HepG2 (cell line): ENCODE results near the gene TARS3. TPM values are rescaled to one million over a fixed set of nuclear protein-coding genes. Genes with fewer than 3 reads are reported as not detected.
A peak's percentile ranks its signal among the peaks of the same experiment; 100 is the strongest.

ENCODE experiments used
- AHDC1 ChIP-seq: sonication (generic); formaldehyde crosslinking; IDR thresholded peaks from 2 replicates; pipeline ENCODE4 v1.5.1; 2020; ENCODE audit warnings: mild to moderate bottlenecking, missing genetic modification reagents, borderline replicate concordance
- BCL3 ChIP-seq: sonication (generic); formaldehyde crosslinking; IDR thresholded peaks from 2 replicates; pipeline ENCODE4 v1.5.1; 2020; ENCODE audit warnings: mild to moderate bottlenecking, missing genetic modification reagents, moderate library complexity
- FOXA3 ChIP-seq: IDR thresholded peaks from 2 replicates; pipeline ENCODE4 v1.6.1; 2016; ENCODE audit warnings: missing genetic modification reagents, missing compliant biosample characterization
- GPN1 ChIP-seq: sonication (generic); formaldehyde crosslinking; IDR thresholded peaks from 2 replicates; pipeline ENCODE4 v1.5.1; 2020; ENCODE audit warnings: missing genetic modification reagents, borderline replicate concordance
- IRF9 ChIP-seq: sonication (generic); formaldehyde crosslinking; IDR thresholded peaks from 2 replicates; pipeline ENCODE4 v1.8.0; 2022; ENCODE audit warnings: missing genetic modification reagents, mild to moderate bottlenecking, borderline replicate concordance
- KAT7 ChIP-seq: IDR thresholded peaks from 2 replicates; pipeline ENCODE4 v1.6.1; 2018; ENCODE audit warnings: borderline replicate concordance, missing compliant biosample characterization
- MTA1 ChIP-seq: sonication (generic); formaldehyde crosslinking; IDR thresholded peaks from 2 replicates; pipeline ENCODE4 v1.4.0; 2020; ENCODE audit warnings: missing genetic modification reagents, mild to moderate bottlenecking, borderline replicate concordance
- NFKB2 ChIP-seq: sonication (generic); formaldehyde crosslinking; IDR thresholded peaks from 2 replicates; pipeline ENCODE4 v1.4.0; 2020; ENCODE audit warnings: missing genetic modification reagents, borderline replicate concordance
- ZNF263 ChIP-seq: sonication (generic); formaldehyde crosslinking; IDR thresholded peaks from 2 replicates; pipeline ENCODE4 v1.4.0; 2020; ENCODE audit warnings: missing genetic modification reagents
- ZNF274 ChIP-seq: sonication (generic); formaldehyde crosslinking; IDR thresholded peaks from 2 replicates; pipeline ENCODE4 v1.5.1; 2020; ENCODE audit warnings: mild to moderate bottlenecking, missing genetic modification reagents
- ZNF609 ChIP-seq: sonication (generic); formaldehyde crosslinking; IDR thresholded peaks from 2 replicates; pipeline ENCODE4 v1.4.0; 2020; ENCODE audit warnings: mild to moderate bottlenecking, missing genetic modification reagents, borderline replicate concordance
- ZNF614 ChIP-seq: IDR thresholded peaks from 2 replicates; pipeline ENCODE4 v1.6.1; 2018; ENCODE audit warnings: missing biosample characterization, missing genetic modification reagents, inconsistent platforms, borderline replicate concordance
- ZNF747 ChIP-seq: sonication (generic); formaldehyde crosslinking; IDR thresholded peaks from 2 replicates; pipeline ENCODE4 v1.8.1; 2023; ENCODE audit warnings: missing genetic modification reagents, mild to moderate bottlenecking, borderline replicate concordance
- ZSCAN25 ChIP-seq: sonication (generic); formaldehyde crosslinking; IDR thresholded peaks from 2 replicates; pipeline ENCODE4 v1.8.0; 2022; ENCODE audit warnings: mild to moderate bottlenecking, missing genetic modification reagents
- polyA plus RNA-seq, 8 experiments: library from polyadenylated mRNA; depleted of rRNA in 3 of 8; stranded (reverse) in 7 of 8; unstranded in 1 of 8; fragments of >200 nt; fragmentation: Illumina TruSeq in 4 of 8; extraction: Trizol in 4 of 8; gene quantifications; 2 replicates each; pipeline versions ENCODE4 v1.2.1 to v1.2.3, GENCODE V29; 2011 to 2016; ENCODE audit warnings: low read depth in 4 of 8, missing spikeins in 1 of 8, mixed read lengths in 1 of 8; ENCODE audit not compliant: insufficient read depth in 1 of 8
- total RNA-seq, 5 experiments: library from RNA; depleted of rRNA; stranded (reverse); fragments of >200 nt; fragmentation: Illumina TruSeq; extraction: Trizol; gene quantifications; 2 replicates each; pipeline ENCODE4 v1.2.3, GENCODE V29; 2016; ENCODE audit warnings: low read depth in 1 of 5

Gene TARS3
- total and polyA plus RNA-seq, 2 of the 13 experiments (the other 11 are each of a cell fraction or from before 2014, with no cell fraction given): 4.1 to 11.7 TPM

- TF ChIP-seq ZNF609 (CRISPR knock-in tag) (0 out of 2 replicates have a peak, but pooled peaks have one; percentile 44), BCL3 (CRISPR knock-in tag) (peak; percentile 79), FOXA3 (CRISPR knock-in tag) (0 out of 2 replicates have a peak, but pooled peaks have one; percentile 13), GPN1 (CRISPR knock-in tag) (no peak), ZNF274 (CRISPR knock-in tag) (0 out of 2 replicates have a peak, but pooled peaks have one; percentile 42), ZSCAN25 (CRISPR knock-in tag) (no peak), ZNF263 (CRISPR knock-in tag) (peak; percentile 50; the same call in 1 of the 2 replicates), NFKB2 (CRISPR knock-in tag) (no peak; the same call in 1 of the 2 replicates), KAT7 (0 out of 2 replicates have a peak, but pooled peaks have one; percentile 27), MTA1 (CRISPR knock-in tag) (no peak), ZNF614 (CRISPR knock-in tag) (no peak), IRF9 (no peak), AHDC1 (no peak; the same call in 1 of the 2 replicates), ZNF747 (CRISPR knock-in tag) (peak; percentile 28; the same call in 1 of the 2 replicates)
Measured at GRCh38 chr15:101613130-101614000, 110.9 kb downstream of the TARS3 start (continued).
